Measurements from ENCODE around the gene B3GNT9.

B3GNT9 gene

GRCh38 chr16:67158637-67159600 is 8.1 kb upstream of the B3GNT9 start:
- Histone ChIP-seq H3K36me3 (ENCODE audit: control insufficient read depth, insufficient read depth, low read length) (no peaks in the 10 kb centered on the region), H3K27me3 (ENCODE audit: control insufficient read depth, insufficient read depth, low read length, poor library complexity, severe bottlenecking) (peaks cover 100% of the 10 kb centered on the region), H3K27ac (ENCODE audit: insufficient read depth, low read depth, low read length, poor library complexity, severe bottlenecking) (no peak overlapping the region), H3K4me3 (ENCODE audit: insufficient read depth, low read depth, low read length) (peak overlapping the region; percentile 54), H3K9me3 (ENCODE audit: control insufficient read depth, low read length) (no peaks in the 10 kb centered on the region), H3K4me1 (ENCODE audit: control insufficient read depth, insufficient read depth, low read length) (peaks cover 14% of the 10 kb centered on the region)
- 5% methylated on average over 34 of the region's 34 CpGs for WGBS, 2 experiments

GRCh38 chr16:67157892-67158635 is 7.3 kb upstream of the B3GNT9 start:
- peaks cover 100% of the 10 kb centered on the region for H3K27me3 ChIP-seq (ENCODE audit: control insufficient read depth, insufficient read depth, low read length, poor library complexity, severe bottlenecking)
- no peak overlapping the region for H3K27ac ChIP-seq (ENCODE audit: insufficient read depth, low read depth, low read length, poor library complexity, severe bottlenecking)
- H3K4me1 ChIP-seq (ENCODE audit: control insufficient read depth, insufficient read depth, low read length): peaks cover 9% of the 10 kb centered on the region
- WGBS, 2 experiments: 54 to 57% methylated on average over 6 to 7 of the region's 7 CpGs
- H3K4me3 ChIP-seq (ENCODE audit: insufficient read depth, low read depth, low read length): no peak overlapping the region
- H3K36me3 ChIP-seq (ENCODE audit: control insufficient read depth, insufficient read depth, low read length): no peaks in the 10 kb centered on the region
- H3K9me3 ChIP-seq (ENCODE audit: control insufficient read depth, low read length): no peaks in the 10 kb centered on the region

GRCh38 chr16:67157106-67157748 is 6.4 kb upstream of the B3GNT9 start:
- Histone ChIP-seq H3K27me3 (ENCODE audit: control insufficient read depth, insufficient read depth, low read length, poor library complexity, severe bottlenecking) (peaks cover 100% of the 10 kb centered on the region), H3K4me3 (ENCODE audit: insufficient read depth, low read depth, low read length) (no peak overlapping the region), H3K9me3 (ENCODE audit: control insufficient read depth, low read length) (no peaks in the 10 kb centered on the region), H3K36me3 (ENCODE audit: control insufficient read depth, insufficient read depth, low read length) (no peaks in the 10 kb centered on the region), H3K4me1 (ENCODE audit: control insufficient read depth, insufficient read depth, low read length) (peaks cover 9% of the 10 kb centered on the region), H3K27ac (ENCODE audit: insufficient read depth, low read depth, low read length, poor library complexity, severe bottlenecking) (no peak overlapping the region)
- 52 to 56% methylated on average over 7 of the region's 7 CpGs for WGBS, 2 experiments

GRCh38 chr16:67156143-67156844 is 5.5 kb upstream of the B3GNT9 start:
- 58 to 59% methylated on average over 15 of the region's 15 CpGs for WGBS, 2 experiments
- no peak overlapping the region for H3K27ac ChIP-seq (ENCODE audit: insufficient read depth, low read depth, low read length, poor library complexity, severe bottlenecking)
- H3K4me1 ChIP-seq (ENCODE audit: control insufficient read depth, insufficient read depth, low read length): peaks cover 9% of the 10 kb centered on the region
- no peaks in the 10 kb centered on the region for H3K9me3 ChIP-seq (ENCODE audit: control insufficient read depth, low read length)
- H3K4me3 ChIP-seq (ENCODE audit: insufficient read depth, low read depth, low read length): no peak overlapping the region
- no peaks in the 10 kb centered on the region for H3K36me3 ChIP-seq (ENCODE audit: control insufficient read depth, insufficient read depth, low read length)
- H3K27me3 ChIP-seq (ENCODE audit: control insufficient read depth, insufficient read depth, low read length, poor library complexity, severe bottlenecking): peaks cover 100% of the 10 kb centered on the region

GRCh38 chr16:67155295-67156142 is 4.7 kb upstream of the B3GNT9 start:
- Histone ChIP-seq H3K36me3 (ENCODE audit: control insufficient read depth, insufficient read depth, low read length) (no peaks in the 10 kb centered on the region), H3K9me3 (ENCODE audit: control insufficient read depth, low read length) (no peaks in the 10 kb centered on the region), H3K27me3 (ENCODE audit: control insufficient read depth, insufficient read depth, low read length, poor library complexity, severe bottlenecking) (peaks cover 100% of the 10 kb centered on the region), H3K27ac (ENCODE audit: insufficient read depth, low read depth, low read length, poor library complexity, severe bottlenecking) (no peak overlapping the region), H3K4me1 (ENCODE audit: control insufficient read depth, insufficient read depth, low read length) (peaks cover 9% of the 10 kb centered on the region), H3K4me3 (ENCODE audit: insufficient read depth, low read depth, low read length) (peak overlapping the region; percentile 14)
- WGBS, 2 experiments: 6% methylated on average over 74 of the region's 74 CpGs

GRCh38 chr16:67154578-67155294 is 3.9 kb upstream of the B3GNT9 start:
- Histone ChIP-seq H3K27me3 (ENCODE audit: control insufficient read depth, insufficient read depth, low read length, poor library complexity, severe bottlenecking) (peaks cover 100% of the 10 kb centered on the region), H3K4me3 (ENCODE audit: insufficient read depth, low read depth, low read length) (peak overlapping the region; percentile 14), H3K4me1 (ENCODE audit: control insufficient read depth, insufficient read depth, low read length) (peaks cover 7% of the 10 kb centered on the region), H3K27ac (ENCODE audit: insufficient read depth, low read depth, low read length, poor library complexity, severe bottlenecking) (no peak overlapping the region), H3K9me3 (ENCODE audit: control insufficient read depth, low read length) (no peaks in the 10 kb centered on the region), H3K36me3 (ENCODE audit: control insufficient read depth, insufficient read depth, low read length) (no peaks in the 10 kb centered on the region)
- WGBS, 2 experiments: 21 to 22% methylated on average over 61 of the region's 61 CpGs

- Histone ChIP-seq H3K27me3 (ENCODE audit: control insufficient read depth, insufficient read depth, low read length, poor library complexity, severe bottlenecking) (peaks cover 75% of the 10 kb centered on the region), H3K9me3 (ENCODE audit: control insufficient read depth, low read length) (no peaks in the 10 kb centered on the region), H3K4me3 (ENCODE audit: insufficient read depth, low read depth, low read length) (no peak overlapping the region), H3K4me1 (ENCODE audit: control insufficient read depth, insufficient read depth, low read length) (no peaks in the 10 kb centered on the region), H3K27ac (ENCODE audit: insufficient read depth, low read depth, low read length, poor library complexity, severe bottlenecking) (no peak overlapping the region), H3K36me3 (ENCODE audit: control insufficient read depth, insufficient read depth, low read length) (peaks cover 19% of the 10 kb centered on the region)
- WGBS, 2 experiments: 63 to 65% methylated on average over 8 of the region's 8 CpGs
These were observed 766 bp upstream of the B3GNT9 start for GRCh38 chr16:67151431-67152097.

- Histone ChIP-seq H3K36me3 (ENCODE audit: control insufficient read depth, insufficient read depth, low read length) (peaks cover 21% of the 10 kb centered on the region), H3K4me1 (ENCODE audit: control insufficient read depth, insufficient read depth, low read length) (no peaks in the 10 kb centered on the region), H3K9me3 (ENCODE audit: control insufficient read depth, low read length) (no peaks in the 10 kb centered on the region), H3K27ac (ENCODE audit: insufficient read depth, low read depth, low read length, poor library complexity, severe bottlenecking) (no peak overlapping the region), H3K4me3 (ENCODE audit: insufficient read depth, low read depth, low read length) (peak overlapping the region; percentile 44), H3K27me3 (ENCODE audit: control insufficient read depth, insufficient read depth, low read length, poor library complexity, severe bottlenecking) (peaks cover 62% of the 10 kb centered on the region)
- WGBS, 2 experiments: 5% methylated on average over 94 of the region's 94 CpGs
These were observed 558 bp downstream of the B3GNT9 start for GRCh38 chr16:67150047-67150832.

Data from ectodermal cell (in vitro differentiated cells).